Ishikawa (cell line): ENCODE results near the gene ARHGAP45.

Experiments
- CEBPB ChIP-seq: IDR thresholded peaks from 2 replicates; pipeline ENCODE4 v1.6.1; 2012
- CREB1 ChIP-seq: IDR thresholded peaks from 2 replicates; pipeline ENCODE4 v1.6.1; 2012; ENCODE audit warnings: low read depth
- EGR1 ChIP-seq: IDR thresholded peaks from 2 replicates; pipeline ENCODE4 v1.6.1; 2012
- EP300 ChIP-seq: IDR thresholded peaks from 2 replicates; pipeline ENCODE4 v1.6.1; 2012; ENCODE audit warnings: borderline replicate concordance
- FOXM1 ChIP-seq: IDR thresholded peaks from 2 replicates; pipeline ENCODE4 v1.6.1; 2012; ENCODE audit warnings: low read depth, borderline replicate concordance
- MAX ChIP-seq: IDR thresholded peaks from 2 replicates; pipeline ENCODE4 v1.6.1; 2012
- NFIC ChIP-seq: IDR thresholded peaks from 2 replicates; pipeline ENCODE4 v1.6.1; 2012
- RAD21 ChIP-seq: IDR thresholded peaks from 2 replicates; pipeline ENCODE4 v1.6.1; 2012; ENCODE audit warnings: low read depth
- TAF1 ChIP-seq: IDR thresholded peaks from 2 replicates; pipeline ENCODE4 v1.6.1; 2012; ENCODE audit warnings: low read depth, mild to moderate bottlenecking
- TCF12 ChIP-seq: IDR thresholded peaks from 2 replicates; pipeline ENCODE4 v1.6.1; 2012; ENCODE audit warnings: low read depth
- TEAD4 ChIP-seq: IDR thresholded peaks from 2 replicates; pipeline ENCODE4 v1.6.1; 2012
- YY1 ChIP-seq: IDR thresholded peaks from 2 replicates; pipeline ENCODE4 v1.6.1; 2012; ENCODE audit warnings: low read depth
- ZBTB7A ChIP-seq: IDR thresholded peaks from 2 replicates; pipeline ENCODE4 v1.6.1; 2012; ENCODE audit warnings: low read depth
- TF ChIP-seq, protein P1 (sequence below): IDR thresholded peaks from 2 replicates; pipeline ENCODE4 v1.6.1; 2012
- TF ChIP-seq, protein P2 (sequence below): IDR thresholded peaks from 2 replicates; pipeline ENCODE4 v1.6.1; 2012; ENCODE audit warnings: low read depth, mild to moderate bottlenecking

The ARHGAP45 gene

GRCh38 chr19:1085053-1085658 is 18.2 kb downstream of the ARHGAP45 start:
- no peak for TF ChIP-seq TAF1
- no peak for TF ChIP-seq TCF12
- TF ChIP-seq EGR1 = no peak
- TF ChIP-seq RAD21 = no peak
- TF ChIP-seq CREB1 = no peak
- TF ChIP-seq MAX = no peak
- TF ChIP-seq ZBTB7A = no peak
- no peak for TF ChIP-seq TEAD4
- TF ChIP-seq, protein P1, sequence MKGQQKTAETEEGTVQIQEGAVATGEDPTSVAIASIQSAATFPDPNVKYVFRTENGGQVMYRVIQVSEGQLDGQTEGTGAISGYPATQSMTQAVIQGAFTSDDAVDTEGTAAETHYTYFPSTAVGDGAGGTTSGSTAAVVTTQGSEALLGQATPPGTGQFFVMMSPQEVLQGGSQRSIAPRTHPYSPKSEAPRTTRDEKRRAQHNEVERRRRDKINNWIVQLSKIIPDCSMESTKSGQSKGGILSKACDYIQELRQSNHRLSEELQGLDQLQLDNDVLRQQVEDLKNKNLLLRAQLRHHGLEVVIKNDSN = no peak
- no peak for TF ChIP-seq FOXM1
- TF ChIP-seq, protein P2, sequence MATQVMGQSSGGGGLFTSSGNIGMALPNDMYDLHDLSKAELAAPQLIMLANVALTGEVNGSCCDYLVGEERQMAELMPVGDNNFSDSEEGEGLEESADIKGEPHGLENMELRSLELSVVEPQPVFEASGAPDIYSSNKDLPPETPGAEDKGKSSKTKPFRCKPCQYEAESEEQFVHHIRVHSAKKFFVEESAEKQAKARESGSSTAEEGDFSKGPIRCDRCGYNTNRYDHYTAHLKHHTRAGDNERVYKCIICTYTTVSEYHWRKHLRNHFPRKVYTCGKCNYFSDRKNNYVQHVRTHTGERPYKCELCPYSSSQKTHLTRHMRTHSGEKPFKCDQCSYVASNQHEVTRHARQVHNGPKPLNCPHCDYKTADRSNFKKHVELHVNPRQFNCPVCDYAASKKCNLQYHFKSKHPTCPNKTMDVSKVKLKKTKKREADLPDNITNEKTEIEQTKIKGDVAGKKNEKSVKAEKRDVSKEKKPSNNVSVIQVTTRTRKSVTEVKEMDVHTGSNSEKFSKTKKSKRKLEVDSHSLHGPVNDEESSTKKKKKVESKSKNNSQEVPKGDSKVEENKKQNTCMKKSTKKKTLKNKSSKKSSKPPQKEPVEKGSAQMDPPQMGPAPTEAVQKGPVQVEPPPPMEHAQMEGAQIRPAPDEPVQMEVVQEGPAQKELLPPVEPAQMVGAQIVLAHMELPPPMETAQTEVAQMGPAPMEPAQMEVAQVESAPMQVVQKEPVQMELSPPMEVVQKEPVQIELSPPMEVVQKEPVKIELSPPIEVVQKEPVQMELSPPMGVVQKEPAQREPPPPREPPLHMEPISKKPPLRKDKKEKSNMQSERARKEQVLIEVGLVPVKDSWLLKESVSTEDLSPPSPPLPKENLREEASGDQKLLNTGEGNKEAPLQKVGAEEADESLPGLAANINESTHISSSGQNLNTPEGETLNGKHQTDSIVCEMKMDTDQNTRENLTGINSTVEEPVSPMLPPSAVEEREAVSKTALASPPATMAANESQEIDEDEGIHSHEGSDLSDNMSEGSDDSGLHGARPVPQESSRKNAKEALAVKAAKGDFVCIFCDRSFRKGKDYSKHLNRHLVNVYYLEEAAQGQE = no peak
- TF ChIP-seq NFIC = no peak
- TF ChIP-seq CEBPB = no peak
- no peak for TF ChIP-seq EP300
- no peak for TF ChIP-seq YY1

DNA sequence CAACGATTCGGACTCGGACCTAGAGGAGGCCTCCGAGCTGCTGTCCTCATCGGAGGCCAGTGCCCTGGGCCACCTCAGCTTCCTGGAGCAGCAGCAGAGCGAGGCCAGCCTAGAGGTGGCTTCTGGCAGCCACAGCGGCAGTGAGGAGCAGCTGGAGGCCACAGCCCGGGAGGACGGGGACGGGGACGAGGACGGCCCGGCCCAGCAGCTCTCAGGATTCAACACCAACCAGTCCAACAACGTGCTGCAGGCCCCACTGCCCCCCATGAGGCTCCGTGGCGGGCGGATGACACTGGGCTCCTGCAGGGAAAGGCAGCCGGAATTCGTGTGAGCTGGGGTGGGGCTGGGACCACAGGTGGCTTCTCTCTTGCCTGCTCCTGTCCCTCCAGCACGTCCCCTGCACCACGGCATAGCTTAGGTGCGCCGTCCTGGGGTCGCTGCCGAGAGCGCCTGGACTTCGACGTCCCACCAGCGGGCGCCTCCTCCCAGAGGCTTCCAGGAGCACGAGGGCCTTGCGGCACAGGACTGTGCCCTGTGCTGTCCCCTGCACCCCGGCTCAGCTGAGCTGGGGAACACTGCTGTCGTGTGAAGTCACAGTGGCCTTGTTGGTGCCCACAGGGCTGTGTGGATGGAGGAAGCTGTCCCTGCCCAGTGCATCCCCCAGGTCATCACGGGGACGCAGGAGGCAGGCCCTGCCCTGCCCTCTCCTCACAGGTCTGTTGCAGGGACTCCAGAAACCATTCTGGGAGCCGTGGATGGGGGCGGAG is 18.9 kb downstream of the ARHGAP45 start:
- TF ChIP-seq CREB1 (no peak), MAX (no peak), EP300 (no peak), ZBTB7A (no peak)

- no peak for TF ChIP-seq EP300
- no peak for TF ChIP-seq FOXM1
- TF ChIP-seq TEAD4 = no peak
- no peak for TF ChIP-seq MAX
- TF ChIP-seq RAD21 = no peak
- no peak for TF ChIP-seq EGR1
- TF ChIP-seq CREB1 = no peak
- TF ChIP-seq NFIC = no peak
- no peak for TF ChIP-seq YY1
- TF ChIP-seq TCF12 = no peak
- TF ChIP-seq ZBTB7A = no peak
- no peak for TF ChIP-seq CEBPB
- TF ChIP-seq, protein P2 = no peak
Observed at GRCh38 chr19:1086613-1087012, 19.6 kb downstream of the ARHGAP45 start.

DNA sequence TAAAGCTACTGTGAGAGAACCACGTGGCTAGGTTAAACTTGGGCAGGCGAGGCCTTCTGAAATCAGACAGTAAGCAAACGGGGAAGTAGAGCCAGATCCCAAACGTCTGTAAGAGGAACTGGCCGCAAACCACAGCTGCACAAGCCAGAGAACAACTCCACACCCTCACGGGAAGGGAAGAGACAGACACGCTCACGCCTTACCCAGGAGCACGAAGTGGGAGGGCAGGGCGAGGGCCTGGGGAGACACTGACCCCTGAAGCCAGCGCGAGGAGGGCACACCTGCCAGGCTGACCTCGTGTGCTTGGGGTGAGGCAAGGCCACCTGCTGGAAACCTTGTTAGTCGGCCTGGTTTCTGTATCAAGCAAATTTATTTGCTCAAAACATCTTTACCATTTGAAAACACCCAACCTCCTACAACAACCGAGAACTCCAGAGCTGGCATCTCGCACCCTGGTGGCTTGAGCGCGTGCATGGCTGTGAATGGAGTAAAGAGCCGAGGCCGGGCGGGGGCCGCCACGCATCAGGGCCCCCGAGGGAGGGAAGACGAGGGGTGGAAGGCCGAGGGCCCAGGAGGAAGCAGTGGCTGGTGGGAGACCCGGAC is 20.9 kb downstream of the ARHGAP45 start:
- TF ChIP-seq NFIC (no peak), FOXM1 (no peak), RAD21 (no peak), CEBPB (no peak), TAF1 (no peak), TCF12 (no peak), TEAD4 (no peak), EP300 (no peak), YY1 (no peak), EGR1 (no peak), MAX (no peak), ZBTB7A (no peak), CREB1 (no peak)
- TF ChIP-seq, protein P2 = no peak
- TF ChIP-seq, protein P1 = no peak
